Central memory CD8-positive, alpha-beta T cell (primary cell): ENCODE measurements around the gene SASH1.

ENCODE experiments used
- ATAC-seq: fragments of 150-1000 bp; cut with Tn5 transposase; replicated peaks from 2 replicates; pipeline ENCODE4 v1.10.0; 2022; ENCODE audit warnings: mild to moderate bottlenecking, moderate FRiP score, moderate number of reproducible peaks; ENCODE audit not compliant: poor library complexity, severe bottlenecking; ENCODE audit errors: extremely low read depth
- DNase-seq, 2 donors: peaks; one replicate each; pipeline ENCODE4 v3.0.0; 2021; ENCODE audit warnings: low spot score in 2 of 2
- H3K27ac Mint-ChIP-seq: one replicate; pipeline ENCODE4 v1.8.0; 2022; ENCODE audit warnings: low read depth, mild to moderate bottlenecking, moderate library complexity, mixed read lengths
- H3K27me3 Mint-ChIP-seq: one replicate; pipeline ENCODE4 v1.8.0; 2022; ENCODE audit warnings: mixed read lengths
- H3K36me3 Mint-ChIP-seq: one replicate; pipeline ENCODE4 v1.8.0; 2022; ENCODE audit warnings: mild to moderate bottlenecking, moderate library complexity, mixed read lengths; ENCODE audit not compliant: insufficient read depth
- H3K4me1 Mint-ChIP-seq: one replicate; pipeline ENCODE4 v1.8.0; 2022; ENCODE audit warnings: mixed read lengths
- H3K4me3 Mint-ChIP-seq: one replicate; pipeline ENCODE4 v1.8.0; 2022; ENCODE audit warnings: mild to moderate bottlenecking, moderate library complexity, mixed read lengths
- H3K9me3 Mint-ChIP-seq: one replicate; pipeline ENCODE4 v1.8.0; 2022; ENCODE audit warnings: mixed read lengths

Gene SASH1

GRCh38 chr6:148339766-148340165, 2.9 kb upstream of the SASH1 start:
- peaks cover 2% of the 10 kb centered on the region for H3K36me3 Mint-ChIP-seq
- ATAC-seq (no peak), DNase-seq (no peak)
- H3K4me1 Mint-ChIP-seq = peaks cover 5% of the 10 kb centered on the region
- H3K27ac Mint-ChIP-seq = no peak overlapping the region
- peaks cover 30% of the 10 kb centered on the region for H3K27me3 Mint-ChIP-seq
- H3K4me3 Mint-ChIP-seq = no peak overlapping the region
- H3K9me3 Mint-ChIP-seq = no peaks in the 10 kb centered on the region

DNA sequence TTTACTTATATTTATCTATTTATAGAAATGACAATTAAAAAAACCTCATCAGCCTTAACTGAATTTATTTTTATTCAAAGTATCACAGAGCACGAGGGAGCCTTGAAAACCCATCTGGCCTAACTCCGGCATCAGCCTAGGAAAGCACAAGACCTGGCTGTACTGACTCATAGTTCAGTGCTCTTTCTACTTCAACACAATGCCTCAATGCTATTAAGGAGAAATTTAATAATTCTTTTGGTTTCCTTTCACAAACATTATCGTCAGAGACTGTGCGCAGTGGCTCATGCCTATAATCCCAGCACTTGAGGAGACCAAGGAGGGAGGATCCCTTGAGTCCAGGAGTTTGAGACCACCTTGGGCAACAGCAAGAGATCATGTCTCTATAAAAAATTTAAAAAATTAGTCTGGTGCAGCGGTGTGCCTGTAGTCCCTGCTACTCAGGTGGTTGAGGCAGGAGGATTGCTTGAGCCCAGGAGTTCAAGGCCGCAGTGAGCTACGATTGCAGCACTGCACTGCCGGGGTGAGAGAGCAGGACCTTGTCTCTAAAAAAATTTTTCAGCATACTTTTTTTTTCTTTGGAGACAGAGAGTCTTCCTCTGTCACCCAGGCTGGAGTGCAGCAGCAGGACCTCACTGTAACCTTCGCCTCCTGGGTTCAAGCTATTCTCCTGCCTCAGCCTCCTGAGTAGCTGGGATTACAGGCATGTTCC, 1.9 kb upstream of the SASH1 start:
- no peak overlapping the region for H3K4me3 Mint-ChIP-seq
- peaks cover 5% of the 10 kb centered on the region for H3K4me1 Mint-ChIP-seq
- no peak overlapping the region for H3K27ac Mint-ChIP-seq
- ATAC-seq (no peak), DNase-seq (no peak)
- H3K36me3 Mint-ChIP-seq = peaks cover 2% of the 10 kb centered on the region
- H3K9me3 Mint-ChIP-seq = no peaks in the 10 kb centered on the region
- peaks cover 40% of the 10 kb centered on the region for H3K27me3 Mint-ChIP-seq

DNA sequence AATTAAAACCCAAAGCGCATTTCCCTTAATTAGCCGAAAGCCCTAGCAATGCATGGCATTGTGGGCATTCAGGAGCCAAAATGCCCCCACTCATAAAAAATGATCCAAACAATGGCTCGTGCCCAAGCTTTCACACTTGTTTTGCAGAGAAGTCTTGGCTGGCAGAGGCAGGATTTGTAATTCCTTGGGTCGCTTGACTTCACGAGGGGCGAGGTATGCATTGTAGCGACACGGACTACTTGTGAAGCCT, 613 bp upstream of the SASH1 start:
- Mint-ChIP-seq H3K36me3 (peaks cover 2% of the 10 kb centered on the region), H3K4me1 (peaks cover 5% of the 10 kb centered on the region), H3K9me3 (no peaks in the 10 kb centered on the region), H3K27ac (no peak overlapping the region), H3K4me3 (peak overlapping the region; percentile 61), H3K27me3 (peaks cover 52% of the 10 kb centered on the region)
- ATAC-seq = no peak
- DNase-seq = no peak

- peaks cover 2% of the 10 kb centered on the region for H3K36me3 Mint-ChIP-seq
- H3K9me3 Mint-ChIP-seq = no peaks in the 10 kb centered on the region
- H3K4me3 Mint-ChIP-seq = no peak overlapping the region
- peaks cover 5% of the 10 kb centered on the region for H3K4me1 Mint-ChIP-seq
- DNase-seq = no peak
- H3K27me3 Mint-ChIP-seq = peaks cover 64% of the 10 kb centered on the region
- no peak overlapping the region for H3K27ac Mint-ChIP-seq
- ATAC-seq = no peak
Observed at GRCh38 chr6:148343047-148343782, 577 bp downstream of the SASH1 start.

GRCh38 chr6:148345176-148345575, 2.5 kb downstream of the SASH1 start:
- peaks cover 75% of the 10 kb centered on the region for H3K27me3 Mint-ChIP-seq
- no peak for DNase-seq
- peaks cover 5% of the 10 kb centered on the region for H3K4me1 Mint-ChIP-seq
- no peak for ATAC-seq
- H3K4me3 Mint-ChIP-seq = no peak overlapping the region
- no peak overlapping the region for H3K27ac Mint-ChIP-seq
- H3K9me3 Mint-ChIP-seq = no peaks in the 10 kb centered on the region
- H3K36me3 Mint-ChIP-seq = peaks cover 2% of the 10 kb centered on the region

DNA sequence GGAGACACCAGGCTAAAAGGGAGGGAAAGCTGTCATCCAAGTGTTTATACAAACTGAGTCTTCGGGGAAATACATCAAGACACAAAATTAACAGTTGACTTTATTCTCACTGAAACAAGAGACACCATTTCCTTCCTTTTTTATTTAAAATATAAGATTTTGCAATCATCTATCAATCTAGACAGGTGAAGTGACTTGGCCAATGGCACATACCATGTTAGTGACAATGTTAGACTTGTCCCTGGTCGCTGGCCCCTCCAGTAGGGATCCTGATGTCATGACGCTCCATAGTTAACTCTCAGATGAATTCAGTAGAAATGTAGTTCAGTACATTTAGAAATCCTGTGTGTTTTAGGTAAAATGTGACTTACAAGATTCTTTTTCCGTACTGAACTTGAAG, 2.9 kb downstream of the SASH1 start:
- Mint-ChIP-seq H3K27me3 (peaks cover 75% of the 10 kb centered on the region), H3K36me3 (peaks cover 2% of the 10 kb centered on the region), H3K4me1 (peaks cover 5% of the 10 kb centered on the region), H3K9me3 (no peaks in the 10 kb centered on the region), H3K27ac (no peak overlapping the region), H3K4me3 (no peak overlapping the region)
- DNase-seq (no peak), ATAC-seq (no peak)

GRCh38 chr6:148346681-148347440, 4.2 kb downstream of the SASH1 start:
- DNase-seq (no peak), ATAC-seq (no peak)
- Mint-ChIP-seq H3K4me1 (peaks cover 5% of the 10 kb centered on the region), H3K9me3 (no peaks in the 10 kb centered on the region), H3K4me3 (no peak overlapping the region), H3K36me3 (no peaks in the 10 kb centered on the region), H3K27me3 (peaks cover 70% of the 10 kb centered on the region), H3K27ac (no peak overlapping the region)

GRCh38 chr6:148347441-148348054, 4.9 kb downstream of the SASH1 start:
- DNase-seq (no peak), ATAC-seq (no peak)
- Mint-ChIP-seq H3K27me3 (peaks cover 63% of the 10 kb centered on the region), H3K27ac (no peak overlapping the region), H3K4me1 (peaks cover under 1% of the 10 kb centered on the region), H3K9me3 (no peaks in the 10 kb centered on the region), H3K4me3 (no peak overlapping the region), H3K36me3 (no peaks in the 10 kb centered on the region)

GRCh38 chr6:148348335-148348734, 5.7 kb downstream of the SASH1 start:
- H3K9me3 Mint-ChIP-seq = no peaks in the 10 kb centered on the region
- no peaks in the 10 kb centered on the region for H3K36me3 Mint-ChIP-seq
- H3K27me3 Mint-ChIP-seq = peaks cover 59% of the 10 kb centered on the region
- H3K27ac Mint-ChIP-seq = no peak overlapping the region
- DNase-seq (no peak), ATAC-seq (no peak)
- no peak overlapping the region for H3K4me3 Mint-ChIP-seq
- H3K4me1 Mint-ChIP-seq = no peaks in the 10 kb centered on the region

GRCh38 chr6:148348778-148349177, 6.1 kb downstream of the SASH1 start:
- Mint-ChIP-seq H3K9me3 (no peaks in the 10 kb centered on the region), H3K36me3 (no peaks in the 10 kb centered on the region), H3K27me3 (peaks cover 55% of the 10 kb centered on the region), H3K27ac (no peak overlapping the region), H3K4me1 (no peaks in the 10 kb centered on the region), H3K4me3 (no peak overlapping the region)
- ATAC-seq = no peak
- no peak for DNase-seq

DNA sequence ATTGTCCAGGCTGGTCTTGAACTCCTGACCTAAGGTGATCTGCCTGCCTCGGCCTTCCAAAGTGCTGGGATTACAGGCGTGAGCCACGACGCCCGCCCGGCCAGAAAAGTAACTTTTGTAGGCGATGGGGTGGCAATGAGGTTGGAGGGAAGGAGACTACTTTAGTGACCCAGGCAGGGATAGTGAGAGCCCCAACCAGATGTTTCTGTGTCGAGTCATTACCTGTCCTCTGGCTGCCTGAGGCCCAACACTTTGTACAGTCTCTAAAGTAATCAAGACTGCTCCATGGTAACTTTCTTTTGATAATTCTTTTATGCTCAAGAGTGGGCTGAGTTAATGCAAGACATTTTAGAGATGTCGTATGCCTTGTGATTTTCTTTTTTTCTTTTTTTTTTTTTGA, 6.8 kb downstream of the SASH1 start:
- ATAC-seq (no peak), DNase-seq (no peak)
- H3K36me3 Mint-ChIP-seq = no peaks in the 10 kb centered on the region
- no peaks in the 10 kb centered on the region for H3K4me1 Mint-ChIP-seq
- no peaks in the 10 kb centered on the region for H3K9me3 Mint-ChIP-seq
- H3K4me3 Mint-ChIP-seq = no peak overlapping the region
- peaks cover 48% of the 10 kb centered on the region for H3K27me3 Mint-ChIP-seq
- no peak overlapping the region for H3K27ac Mint-ChIP-seq

DNA sequence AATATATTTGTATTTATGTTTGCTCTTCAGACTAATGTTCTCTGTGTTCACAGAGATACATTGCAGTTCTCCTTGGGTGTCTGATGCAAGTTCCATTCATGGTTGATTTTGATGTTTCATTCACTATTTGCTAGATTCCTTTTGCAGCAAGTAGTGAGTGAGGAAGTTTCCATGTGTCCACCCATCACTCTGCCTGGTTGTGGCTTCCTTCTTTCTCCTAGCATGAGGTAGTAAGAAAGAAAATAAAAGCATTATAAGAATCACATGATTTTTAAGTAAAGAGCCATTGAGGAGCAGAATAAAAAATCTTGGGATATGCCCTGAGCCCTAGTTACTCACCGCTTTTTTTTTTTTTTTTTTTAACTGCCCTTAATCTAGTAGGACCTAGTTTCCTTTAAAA, 8.7 kb downstream of the SASH1 start:
- Mint-ChIP-seq H3K27ac (no peak overlapping the region), H3K4me1 (no peaks in the 10 kb centered on the region), H3K36me3 (no peaks in the 10 kb centered on the region), H3K9me3 (no peaks in the 10 kb centered on the region), H3K4me3 (no peak overlapping the region), H3K27me3 (peaks cover 30% of the 10 kb centered on the region)
- ATAC-seq (no peak), DNase-seq (no peak)
